ENCODE results near the gene NDUFB10. TPM values are rescaled to one million over a fixed set of nuclear protein-coding genes. Genes with fewer than 3 reads are reported as not detected.

The NDUFB10 gene
- total RNA-seq, 4 donors from 2014 or later, result 249 to 381 (median 295) TPM

DNA sequence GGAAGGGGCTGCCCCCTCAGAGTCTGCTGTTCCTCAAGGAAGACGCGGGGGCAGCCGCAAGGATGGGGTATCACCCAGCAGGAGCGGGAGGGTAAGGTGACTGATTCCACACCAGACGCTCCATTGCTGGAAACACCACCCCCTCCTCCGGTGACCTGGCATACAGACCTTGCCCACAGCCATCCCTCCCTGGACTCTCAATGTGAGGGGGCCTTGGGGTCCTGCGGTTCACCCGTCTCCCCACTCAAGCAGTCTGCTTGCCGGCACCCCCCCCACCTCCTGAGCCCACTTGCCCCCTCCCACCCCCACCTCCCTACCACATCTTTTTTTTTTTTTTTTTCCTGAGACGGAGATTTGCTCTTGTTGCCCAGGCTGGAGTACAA, 29.0 kb upstream of the NDUFB10 start:
- peaks cover 0 to 19% (median 0%) of the 10 kb centered on the region in 4 donors for H3K27me3 ChIP-seq
- no peaks in the 10 kb centered on the region for H3K36me3 ChIP-seq
- H3K4me3 ChIP-seq, result peak overlapping the region in 1 of 4 donors; percentile 74
- no peak overlapping the region for H3K27ac ChIP-seq (replicated peaks in 1 of 4)
- H3K9me3 ChIP-seq, result no peaks in the 10 kb centered on the region
- H3K4me1 ChIP-seq, result peaks cover 7 to 19% (median 12%) of the 10 kb centered on the region in 4 donors
- WGBS, result 61% methylated on average over 10 of the region's 10 CpGs
- DNase-seq (ENCODE audit: extremely low spot score), result no peak
- TF ChIP-seq POLR2A (IDR thresholded peaks at IDR 0.05; ENCODE audit: low read depth) (no peak), EP300 (IDR thresholded peaks at IDR 0.05) (no peak), POLR2AphosphoS5 (IDR thresholded peaks at IDR 0.05) (no peak), CTCF (IDR thresholded peaks at IDR 0.05) (no peak)
- intact Hi-C loops (cut with DNase I), result no loop called here

GRCh38 chr16:1932050-1933028, 27.0 kb upstream of the NDUFB10 start:
- Histone ChIP-seq H3K27me3 (peaks cover 0 to 17% (median 0%) of the 10 kb centered on the region in 4 donors), H3K4me3 (no peak overlapping the region), H3K36me3 (peaks cover 0 to 8% (median 7%) of the 10 kb centered on the region in 4 donors), H3K4me1 (peaks cover 7 to 19% (median 12%) of the 10 kb centered on the region in 4 donors), H3K9me3 (no peaks in the 10 kb centered on the region), H3K27ac (replicated peaks in 1 of 4) (no peak overlapping the region)
- no peak for DNase-seq (ENCODE audit: extremely low spot score)
- no peak for TF ChIP-seq POLR2A (IDR thresholded peaks at IDR 0.05; ENCODE audit: low read depth)
- TF ChIP-seq EP300 (IDR thresholded peaks at IDR 0.05), result no peak
- no peak for TF ChIP-seq POLR2AphosphoS5 (IDR thresholded peaks at IDR 0.05)
- intact Hi-C loops (cut with DNase I), result no loop called here
- 46% methylated on average over 5 of the region's 19 CpGs for WGBS

DNA sequence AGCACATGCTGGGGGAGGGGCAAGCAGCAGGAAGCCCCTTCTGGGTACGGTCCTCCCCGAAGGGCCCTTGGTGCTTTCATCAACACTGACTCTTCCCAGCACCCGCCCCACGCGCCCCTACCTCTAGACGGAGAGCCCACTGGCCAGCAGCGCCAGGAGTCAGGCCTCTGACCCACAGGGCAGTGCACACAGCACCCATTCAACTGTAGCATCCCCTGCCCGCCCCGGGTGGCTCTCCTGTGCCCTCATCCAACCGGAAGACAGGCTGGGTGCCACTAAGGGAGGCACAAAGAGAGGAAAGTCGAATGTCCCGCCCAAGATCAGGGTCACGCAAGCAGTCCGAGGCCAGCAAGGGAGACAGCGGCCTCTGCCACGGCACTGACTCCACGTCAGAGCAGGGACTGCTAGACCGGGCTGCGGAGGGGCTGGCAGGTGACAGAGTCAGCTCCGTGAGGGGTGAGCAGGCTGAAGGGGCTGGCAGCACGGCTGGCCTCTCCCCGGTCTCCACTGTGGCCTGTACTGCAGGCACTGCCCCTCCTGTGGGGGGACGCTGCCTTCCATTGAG, 26.2 kb upstream of the NDUFB10 start:
- peaks cover 0 to 17% (median 0%) of the 10 kb centered on the region in 4 donors for H3K27me3 ChIP-seq
- 65% methylated on average over 16 of the region's 23 CpGs for WGBS
- no peaks in the 10 kb centered on the region for H3K9me3 ChIP-seq
- intact Hi-C loops (cut with DNase I), result no loop called here
- H3K4me1 ChIP-seq, result peaks cover 7 to 19% (median 12%) of the 10 kb centered on the region in 4 donors
- no peak overlapping the region for H3K27ac ChIP-seq (replicated peaks in 1 of 4)
- TF ChIP-seq EP300 (IDR thresholded peaks at IDR 0.05) (no peak), CTCF (IDR thresholded peaks at IDR 0.05) (no peak), POLR2A (IDR thresholded peaks at IDR 0.05; ENCODE audit: low read depth) (no peak), POLR2AphosphoS5 (IDR thresholded peaks at IDR 0.05) (no peak)
- peaks cover 8 to 17% (median 15%) of the 10 kb centered on the region in 4 donors for H3K36me3 ChIP-seq
- DNase-seq (ENCODE audit: extremely low spot score), result no peak
- no peak overlapping the region for H3K4me3 ChIP-seq

DNA sequence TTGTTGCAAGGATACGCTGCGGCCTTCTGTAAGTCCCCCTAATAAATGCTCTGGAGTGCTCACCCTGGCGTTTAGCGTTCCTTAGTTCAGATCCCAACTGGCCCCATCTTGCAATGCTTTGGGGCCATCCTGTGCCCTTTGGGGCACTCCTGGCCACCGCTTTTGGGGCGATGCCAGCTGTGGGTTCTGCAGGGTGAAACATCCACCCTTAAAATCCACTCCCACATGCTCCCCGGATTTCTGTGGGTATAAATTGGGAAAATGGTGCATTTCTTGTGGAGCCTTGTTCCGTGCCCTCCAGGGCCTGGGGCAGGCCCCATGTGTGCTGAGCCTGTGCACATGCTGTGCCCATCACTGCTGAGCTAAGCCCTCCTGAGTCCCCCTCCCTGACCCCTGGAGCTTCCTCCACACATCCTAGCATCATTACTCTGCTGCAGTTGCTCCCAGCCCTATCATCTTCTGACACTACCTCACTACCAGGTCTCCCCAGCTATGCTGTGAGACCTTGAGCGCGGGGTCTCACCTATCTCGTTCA, 22.3 kb upstream of the NDUFB10 start:
- H3K27ac ChIP-seq (replicated peaks in 1 of 4), result no peak overlapping the region
- H3K9me3 ChIP-seq, result no peaks in the 10 kb centered on the region
- TF ChIP-seq CTCF (IDR thresholded peaks at IDR 0.05) (no peak), POLR2A (IDR thresholded peaks at IDR 0.05; ENCODE audit: low read depth) (no peak), POLR2AphosphoS5 (IDR thresholded peaks at IDR 0.05) (no peak), EP300 (IDR thresholded peaks at IDR 0.05) (no peak)
- peaks cover 0 to 14% (median 0%) of the 10 kb centered on the region in 4 donors for H3K27me3 ChIP-seq
- H3K4me3 ChIP-seq, result no peak overlapping the region
- intact Hi-C loops (cut with DNase I), result no loop called here
- DNase-seq (ENCODE audit: extremely low spot score), result no peak
- H3K4me1 ChIP-seq, result peaks cover 7 to 17% (median 15%) of the 10 kb centered on the region in 4 donors
- peaks cover 38 to 49% (median 43%) of the 10 kb centered on the region in 4 donors for H3K36me3 ChIP-seq
- 92% methylated on average over 11 of the region's 11 CpGs for WGBS

DNA sequence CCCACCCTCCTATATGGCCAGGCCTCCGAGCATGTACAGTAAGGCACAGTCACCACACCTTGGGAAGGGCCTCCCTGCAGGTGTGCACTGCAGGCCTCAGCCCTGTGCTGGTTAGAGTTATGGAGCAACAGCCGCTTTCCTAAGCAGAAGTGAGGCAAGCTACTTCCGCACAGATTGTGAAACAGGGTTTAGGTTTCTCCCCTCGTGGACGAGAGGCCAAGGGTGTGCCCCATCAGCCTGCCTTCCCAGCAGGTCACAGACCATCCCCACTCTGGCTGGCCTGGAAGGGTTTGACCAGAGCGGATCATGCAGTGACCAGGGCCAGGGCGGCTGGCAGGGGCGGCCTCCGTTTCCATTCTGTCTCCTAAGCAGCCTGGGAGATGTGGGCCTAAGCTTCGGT, 21.0 kb upstream of the NDUFB10 start:
- Histone ChIP-seq H3K4me3 (no peak overlapping the region), H3K27ac (replicated peaks in 1 of 4) (no peak overlapping the region), H3K4me1 (peaks cover 12 to 25% (median 22%) of the 10 kb centered on the region in 4 donors), H3K36me3 (peaks cover 38 to 49% (median 43%) of the 10 kb centered on the region in 4 donors), H3K27me3 (peaks cover 0 to 1% (median 0%) of the 10 kb centered on the region in 4 donors), H3K9me3 (no peaks in the 10 kb centered on the region)
- intact Hi-C loops (cut with DNase I), result no loop called here
- 67% methylated on average over 10 of the region's 10 CpGs for WGBS
- TF ChIP-seq CTCF (IDR thresholded peaks at IDR 0.05) (no peak), EP300 (IDR thresholded peaks at IDR 0.05) (no peak), POLR2AphosphoS5 (IDR thresholded peaks at IDR 0.05) (no peak), POLR2A (IDR thresholded peaks at IDR 0.05; ENCODE audit: low read depth) (no peak)
- no peak for DNase-seq (ENCODE audit: extremely low spot score)

Measured in esophagus muscularis mucosa (tissue), 4 donors.